Fibroblast of peridontal ligament (primary cell): ENCODE data around the gene RPS5.
"Not testable (repeated sequence)": the region's sequence is repeated elsewhere in the genome, so short reads cannot be mapped to it uniquely, and the experiment has no call there.

Experiments
- DNase-seq: peaks from one replicate; pipeline ENCODE4 v3.0.0-alpha.2; 2010; ENCODE audit errors: extremely low read depth

The RPS5 gene

GRCh38 chr19:58356766-58357480 is 30.1 kb upstream of the RPS5 start:
- no peak for DNase-seq

- no peak for DNase-seq
Measured at GRCh38 chr19:58357481-58358145, 29.5 kb upstream of the RPS5 start.

GRCh38 chr19:58361900-58362271 is 25.2 kb upstream of the RPS5 start:
- no peak for DNase-seq

- DNase-seq = peak; percentile 95
Measured at GRCh38 chr19:58362272-58362994, 24.6 kb upstream of the RPS5 start, which contains the start of gene ZNF497. ZNF497 (minus strand) TSS chr19:58362751; CDS start chr19:58357635, 5,116 bp downstream.

GRCh38 chr19:58364146-58364545 is 22.9 kb upstream of the RPS5 start:
- no peak for DNase-seq

- no peak for DNase-seq
Measured at GRCh38 chr19:58366585-58367430, 20.3 kb upstream of the RPS5 start.

GRCh38 chr19:58367698-58368454 is 19.2 kb upstream of the RPS5 start:
- no peak for DNase-seq

GRCh38 chr19:58368561-58369360 is 18.3 kb upstream of the RPS5 start:
- DNase-seq = no peak

- DNase-seq = no peak
Measured at GRCh38 chr19:58372311-58373133, 14.5 kb upstream of the RPS5 start.

- peak; percentile 34 for DNase-seq
Measured at GRCh38 chr19:58374200-58374599, 12.9 kb upstream of the RPS5 start.

GRCh38 chr19:58376724-58377123 is 10.3 kb upstream of the RPS5 start:
- not testable (repeated sequence) for DNase-seq

GRCh38 chr19:58379246-58379645 is 7.8 kb upstream of the RPS5 start:
- DNase-seq = no peak

- no peak for DNase-seq
Measured at GRCh38 chr19:58380037-58380661, 6.9 kb upstream of the RPS5 start.

GRCh38 chr19:58380662-58381459 is 6.2 kb upstream of the RPS5 start, which contains the start of gene ZNF837:
ZNF837 (minus strand) TSS chr19:58381030; CDS start chr19:58369332, 11,698 bp downstream.
- peak; percentile 100 for DNase-seq

- DNase-seq = no peak
Measured at GRCh38 chr19:58381460-58382212, 5.4 kb upstream of the RPS5 start.

GRCh38 chr19:58382997-58383603 is 4.0 kb upstream of the RPS5 start:
- no peak for DNase-seq
